Measurements from ENCODE around the gene CALD1.

CALD1 gene

GRCh38 chr7:134732728-134733127, 46.7 kb upstream of the CALD1 start:
- Histone ChIP-seq H3K4ac (ENCODE audit: low read depth, low read length) (no peak overlapping the region), H3K79me1 (ENCODE audit: low read length) (no peaks in the 10 kb centered on the region), H4K8ac (ENCODE audit: low read depth, low read length) (no peak overlapping the region), H2BK120ac (ENCODE audit: insufficient read depth, low read length, poor library complexity) (no peak overlapping the region), H4K91ac (ENCODE audit: low read depth, low read length) (no peak overlapping the region), H3K18ac (ENCODE audit: low read length) (no peak overlapping the region), H3K4me3 (ENCODE audit: low read depth, low read length) (no peak overlapping the region), H3K14ac (ENCODE audit: low read length) (no peak overlapping the region), H3K23ac (ENCODE audit: low read length) (no peak overlapping the region), H3K4me2 (ENCODE audit: low read length) (no peak overlapping the region), H3K27ac (ENCODE audit: low read depth, low read length) (no peak overlapping the region), H2AFZ (ENCODE audit: insufficient read depth, low read length, poor library complexity) (no peak overlapping the region), H3K4me1 (ENCODE audit: control insufficient read depth in 1 of 2, insufficient read depth in 2 of 2, low read length in 2 of 2) (peaks cover 0 to 4% of the 10 kb centered on the region in 2 experiments), H3K9ac (ENCODE audit: low read length) (no peak overlapping the region), H3K79me2 (ENCODE audit: control insufficient read depth, insufficient read depth, low read length, poor library complexity) (no peaks in the 10 kb centered on the region), H4K12ac (ENCODE audit: low read depth, low read length) (no peak overlapping the region), H2BK5ac (ENCODE audit: low read depth, low read length, poor library complexity) (no peak overlapping the region), H2AK5ac (ENCODE audit: low read length) (no peak overlapping the region), H3K9me3 (ENCODE audit: insufficient read depth, low read depth, low read length) (no peaks in the 10 kb centered on the region), H2BK12ac (ENCODE audit: low read length) (no peak overlapping the region), H3K27me3 (ENCODE audit: insufficient read depth, low read length) (no peaks in the 10 kb centered on the region), H3K36me3 (ENCODE audit: control insufficient read depth in 1 of 2, insufficient read depth in 2 of 2, low read length in 2 of 2) (no peaks in the 10 kb centered on the region)
- DNase-seq = no peak
- WGBS (ENCODE audit: extremely low coverage, insufficient coverage, insufficient read length) = no CpG with 5 or more reads among the region's 6 CpGs

GRCh38 chr7:134736381-134736780, 43.1 kb upstream of the CALD1 start:
- Histone ChIP-seq H2BK5ac (ENCODE audit: low read depth, low read length, poor library complexity) (no peak overlapping the region), H4K8ac (ENCODE audit: low read depth, low read length) (no peak overlapping the region), H2BK12ac (ENCODE audit: low read length) (no peak overlapping the region), H4K12ac (ENCODE audit: low read depth, low read length) (no peak overlapping the region), H3K23ac (ENCODE audit: low read length) (no peak overlapping the region), H2AK5ac (ENCODE audit: low read length) (no peak overlapping the region), H3K79me1 (ENCODE audit: low read length) (no peaks in the 10 kb centered on the region), H3K27ac (ENCODE audit: low read depth, low read length) (no peak overlapping the region), H3K9me3 (ENCODE audit: insufficient read depth, low read depth, low read length) (no peaks in the 10 kb centered on the region), H3K4me3 (ENCODE audit: low read depth, low read length) (no peak overlapping the region), H3K18ac (ENCODE audit: low read length) (no peak overlapping the region), H3K4me2 (ENCODE audit: low read length) (no peak overlapping the region), H3K4ac (ENCODE audit: low read depth, low read length) (no peak overlapping the region), H3K27me3 (ENCODE audit: insufficient read depth, low read length) (no peaks in the 10 kb centered on the region), H3K79me2 (ENCODE audit: control insufficient read depth, insufficient read depth, low read length, poor library complexity) (no peaks in the 10 kb centered on the region), H3K14ac (ENCODE audit: low read length) (no peak overlapping the region), H2BK120ac (ENCODE audit: insufficient read depth, low read length, poor library complexity) (no peak overlapping the region), H2AFZ (ENCODE audit: insufficient read depth, low read length, poor library complexity) (no peak overlapping the region), H3K36me3 (ENCODE audit: control insufficient read depth in 1 of 2, insufficient read depth in 2 of 2, low read length in 2 of 2) (no peaks in the 10 kb centered on the region), H3K4me1 (ENCODE audit: control insufficient read depth in 1 of 2, insufficient read depth in 2 of 2, low read length in 2 of 2) (peaks cover 0 to 2% of the 10 kb centered on the region in 2 experiments), H3K9ac (ENCODE audit: low read length) (no peak overlapping the region), H4K91ac (ENCODE audit: low read depth, low read length) (no peak overlapping the region)
- DNase-seq = no peak
- WGBS (ENCODE audit: extremely low coverage, insufficient coverage, insufficient read length) = no CpG with 5 or more reads among the region's 2 CpGs

GRCh38 chr7:134737566-134738345, 41.7 kb upstream of the CALD1 start:
- no peak overlapping the region for H3K4me3 ChIP-seq (ENCODE audit: low read depth, low read length)
- no peak overlapping the region for H3K9ac ChIP-seq (ENCODE audit: low read length)
- no CpG with 5 or more reads among the region's 7 CpGs for WGBS (ENCODE audit: extremely low coverage, insufficient coverage, insufficient read length)

GRCh38 chr7:134739362-134739761, 40.1 kb upstream of the CALD1 start:
- peaks cover 2% of the 10 kb centered on the region for H3K79me1 ChIP-seq (ENCODE audit: low read length)
- peak overlapping the region; percentile 36 for H2BK12ac ChIP-seq (ENCODE audit: low read length)
- H3K9ac ChIP-seq (ENCODE audit: low read length) = no peak overlapping the region
- no CpG with 5 or more reads among the region's 3 CpGs for WGBS (ENCODE audit: extremely low coverage, insufficient coverage, insufficient read length)
- no peak overlapping the region for H3K27ac ChIP-seq (ENCODE audit: low read depth, low read length)
- H3K4me1 ChIP-seq (ENCODE audit: control insufficient read depth in 1 of 2, insufficient read depth in 2 of 2, low read length in 2 of 2) = peaks cover 10 to 13% of the 10 kb centered on the region in 2 experiments
- no peak overlapping the region for H2BK120ac ChIP-seq (ENCODE audit: insufficient read depth, low read length, poor library complexity)
- no peaks in the 10 kb centered on the region for H3K27me3 ChIP-seq (ENCODE audit: insufficient read depth, low read length)
- H3K4me2 ChIP-seq (ENCODE audit: low read length) = no peak overlapping the region
- H3K4me3 ChIP-seq (ENCODE audit: low read depth, low read length) = no peak overlapping the region
- no peak overlapping the region for H3K14ac ChIP-seq (ENCODE audit: low read length)
- no peaks in the 10 kb centered on the region for H3K36me3 ChIP-seq (ENCODE audit: control insufficient read depth in 1 of 2, insufficient read depth in 2 of 2, low read length in 2 of 2)
- H3K18ac ChIP-seq (ENCODE audit: low read length) = no peak overlapping the region
- H4K8ac ChIP-seq (ENCODE audit: low read depth, low read length) = no peak overlapping the region
- no peak for DNase-seq
- H4K91ac ChIP-seq (ENCODE audit: low read depth, low read length) = no peak overlapping the region
- no peak overlapping the region for H2AK5ac ChIP-seq (ENCODE audit: low read length)
- no peak overlapping the region for H3K4ac ChIP-seq (ENCODE audit: low read depth, low read length)
- H3K79me2 ChIP-seq (ENCODE audit: control insufficient read depth, insufficient read depth, low read length, poor library complexity) = peaks cover 1% of the 10 kb centered on the region
- no peaks in the 10 kb centered on the region for H3K9me3 ChIP-seq (ENCODE audit: insufficient read depth, low read depth, low read length)
- no peak overlapping the region for H3K23ac ChIP-seq (ENCODE audit: low read length)
- no peak overlapping the region for H2AFZ ChIP-seq (ENCODE audit: insufficient read depth, low read length, poor library complexity)
- no peak overlapping the region for H2BK5ac ChIP-seq (ENCODE audit: low read depth, low read length, poor library complexity)
- no peak overlapping the region for H4K12ac ChIP-seq (ENCODE audit: low read depth, low read length)

More at GRCh38 chr7:134737566-134738345, 41.7 kb upstream of the CALD1 start:
- no peak overlapping the region for H2AK5ac ChIP-seq (ENCODE audit: low read length)
- peak overlapping the region; percentile 70 for H2BK12ac ChIP-seq (ENCODE audit: low read length)
- H3K36me3 ChIP-seq (ENCODE audit: control insufficient read depth in 1 of 2, insufficient read depth in 2 of 2, low read length in 2 of 2) = no peaks in the 10 kb centered on the region
- H3K9me3 ChIP-seq (ENCODE audit: insufficient read depth, low read depth, low read length) = no peaks in the 10 kb centered on the region
- no peak overlapping the region for H4K91ac ChIP-seq (ENCODE audit: low read depth, low read length)
- no peak overlapping the region for H3K27ac ChIP-seq (ENCODE audit: low read depth, low read length)
- no peak overlapping the region for H3K4ac ChIP-seq (ENCODE audit: low read depth, low read length)
- H3K14ac ChIP-seq (ENCODE audit: low read length) = no peak overlapping the region
- H3K79me2 ChIP-seq (ENCODE audit: control insufficient read depth, insufficient read depth, low read length, poor library complexity) = peaks cover 1% of the 10 kb centered on the region
- no peak overlapping the region for H4K8ac ChIP-seq (ENCODE audit: low read depth, low read length)
- DNase-seq = peak; percentile 48 to 65
- no peak overlapping the region for H4K12ac ChIP-seq (ENCODE audit: low read depth, low read length)
- no peak overlapping the region for H2AFZ ChIP-seq (ENCODE audit: insufficient read depth, low read length, poor library complexity)
- no peak overlapping the region for H2BK120ac ChIP-seq (ENCODE audit: insufficient read depth, low read length, poor library complexity)
- no peak overlapping the region for H3K23ac ChIP-seq (ENCODE audit: low read length)
- no peak overlapping the region for H3K18ac ChIP-seq (ENCODE audit: low read length)
- no peak overlapping the region for H3K4me2 ChIP-seq (ENCODE audit: low read length)
- peaks cover 7 to 8% of the 10 kb centered on the region in 2 experiments for H3K4me1 ChIP-seq (ENCODE audit: control insufficient read depth in 1 of 2, insufficient read depth in 2 of 2, low read length in 2 of 2)
- no peaks in the 10 kb centered on the region for H3K27me3 ChIP-seq (ENCODE audit: insufficient read depth, low read length)
- no peak overlapping the region for H2BK5ac ChIP-seq (ENCODE audit: low read depth, low read length, poor library complexity)
- H3K79me1 ChIP-seq (ENCODE audit: low read length) = peaks cover 1% of the 10 kb centered on the region
